GM12878 (cell line): Measurements from ENCODE around the gene C1orf35. TPM values are rescaled to one million over a fixed set of nuclear protein-coding genes. Genes with fewer than 3 reads are reported as not detected.
A peak's percentile ranks its signal among the peaks of the same experiment; 100 is the strongest.

Experiments used
- ATAC-seq: fragments of 200-7000 bp; cut with Tn5 transposase; 3 replicates; pipeline ENCODE4 v1.9.1; 2020; ENCODE audit warnings: mild to moderate bottlenecking, moderate library complexity
- BruUV-seq: library from RNA; stranded (reverse); fragments of 400-500 nt; replicated peaks from 2 replicates; lab custom pipeline; 2021; lab: Mats Ljungman, UMichigan
- CTCF ChIA-PET: fragments of 300-600 bp; sonication (Branson Sonifier 250); formaldehyde crosslinking; extraction: SDS; loops from one replicate; lab custom pipeline; 2021; ENCODE audit warnings: inconsistent platforms; lab: Yijun Ruan, JAX
- POLR2A ChIA-PET: fragments of 350-600 bp; formaldehyde crosslinking; extraction: SDS; loops from one replicate; lab custom pipeline; 2021; ENCODE audit warnings: inconsistent platforms; lab: Charles Lee
- RAD21 ChIA-PET: fragments of 300-600 bp; sonication (Branson Sonifier 250); formaldehyde crosslinking; loops from one replicate; lab custom pipeline; 2023; ENCODE audit warnings: antibody characterized with exemption; ENCODE audit not compliant: unreplicated experiment; lab: Charles Lee
- SMC1A ChIA-PET: fragments of 300-600 bp; sonication (Branson Sonifier 250); formaldehyde crosslinking; loops from one replicate; lab custom pipeline; 2023; ENCODE audit not compliant: unreplicated experiment, uncharacterized antibody; lab: Charles Lee
- DNase-seq: peaks from one replicate; pipeline ENCODE4 v3.0.0-alpha.2; 2011; ENCODE audit warnings: low read depth, low spot score
- FAIRE-seq: peaks from 3 replicates; lab custom pipeline; 2011; peaks lifted over from hg19 to GRCh38; lab: Jason Lieb, UNC
- H2AFZ ChIP-seq: 2 replicates; pipeline ENCODE4 v1.6.0; 2011; ENCODE audit warnings: low read depth, low read length, control low read depth; ENCODE audit not compliant: control insufficient read depth
- H3K27ac ChIP-seq: 2 replicates; pipeline ENCODE4 v1.5.1; 2011; ENCODE audit warnings: control low read depth; ENCODE audit not compliant: control insufficient read depth, insufficient read depth
- H3K27me3 ChIP-seq, 2 experiments: replicated peaks in 1 of 2; 2 replicates each; pipeline versions ENCODE4 v1.6.0 to v1.6.1; 2011; ENCODE audit warnings: low read length in 1 of 2; ENCODE audit not compliant: control insufficient read depth in 2 of 2, insufficient read depth in 2 of 2
- H3K36me3 ChIP-seq, 2 experiments: 2 replicates each; pipeline ENCODE4 v1.5.1; 2011; ENCODE audit warnings: low read length in 1 of 2; ENCODE audit not compliant: control insufficient read depth in 2 of 2, insufficient read depth in 2 of 2
- H3K4me1 ChIP-seq: 2 replicates; pipeline ENCODE4 v1.6.1; 2011; ENCODE audit warnings: mild to moderate bottlenecking, low read length, moderate library complexity, mixed read lengths; ENCODE audit not compliant: control insufficient read depth, insufficient read depth
- H3K4me2 ChIP-seq: 2 replicates; pipeline ENCODE4 v1.6.0; 2011; ENCODE audit warnings: control low read depth; ENCODE audit not compliant: control insufficient read depth, insufficient read depth
- H3K4me3 ChIP-seq: fragments of 200-600 bp; sonication (generic); 2 replicates; pipeline ENCODE4 v1.5.1; 2016
- H3K79me2 ChIP-seq: 2 replicates; pipeline ENCODE4 v1.6.0; 2011; ENCODE audit warnings: low read length; ENCODE audit not compliant: control insufficient read depth, insufficient read depth
- H3K9ac ChIP-seq: 2 replicates; pipeline ENCODE4 v1.8.0; 2011; ENCODE audit warnings: low read length, control low read depth, mixed read lengths; ENCODE audit not compliant: control insufficient read depth, insufficient read depth
- H3K9me3 ChIP-seq: replicated peaks from 3 replicates; pipeline ENCODE4 v1.5.1; 2011; ENCODE audit warnings: mild to moderate bottlenecking, low read length; ENCODE audit not compliant: control insufficient read depth, insufficient read depth
- H4K20me1 ChIP-seq: 2 replicates; pipeline ENCODE4 v1.6.0; 2011; ENCODE audit not compliant: control insufficient read depth, insufficient read depth
- TCF12 ChIP-seq: IDR thresholded peaks from 2 replicates; pipeline ENCODE4 v1.6.1; 2011; ENCODE audit warnings: low read depth, mild to moderate bottlenecking, low read length
- WGBS: methylation state at CpG from one replicate; pipeline ENCODE4 v1.1.6; 2016; ENCODE audit warnings: low lambda C conversion rate; ENCODE audit not compliant: insufficient replicate concordance, insufficient coverage; ENCODE audit errors: missing lambda C conversion rate; 5-methylcytosine and 5-hydroxymethylcytosine counted together
- in situ Hi-C: fragments of 300-500 bp; cut with MboI; formaldehyde crosslinking; loops from 9 replicates; pipeline ENCODE4 v1.14.3; 2018; ENCODE audit warnings: mixed read lengths
- intact Hi-C: fragments of 100-400 bp; cut with micrococcal nuclease; formaldehyde crosslinking; loops from one replicate; pipeline ENCODE4 v1.14.2; 2022; ENCODE audit not compliant: unreplicated experiment
- polyA plus RNA-seq, 11 experiments: library from polyadenylated mRNA; depleted of rRNA in 4 of 11; unstranded in 6 of 11; stranded (reverse) in 5 of 11; fragments of >200 nt; fragmentation: Nextera tagmentation in 4 of 11; fragmentation: Illumina TruSeq in 1 of 11; extraction: Ambion mirVana in 4 of 11; extraction: Trizol in 1 of 11; gene quantifications; 1 replicate in 1 of 11; 2 replicates in 10 of 11; pipeline versions ENCODE4 v1.2.1 to v1.2.3, GENCODE V29; 2011 to 2016; ENCODE audit warnings: inconsistent platforms in 2 of 11, missing spikeins in 2 of 11, low read depth in 1 of 11
- total RNA-seq, 4 experiments: library from RNA; depleted of rRNA in 3 of 4; stranded (reverse); fragments of >200 nt in 3 of 4; fragmentation: Illumina TruSeq in 1 of 4; extraction: Trizol in 1 of 4; gene quantifications; 2 replicates each; pipeline versions ENCODE4 v1.2.1 to v1.2.3, GENCODE V29; 2013 to 2021
- TF ChIP-seq, protein P1 (sequence below): fragments of 450-650 bp; IDR thresholded peaks from 2 replicates; pipeline ENCODE4 v1.6.1; 2014; ENCODE audit warnings: mild to moderate bottlenecking

Gene C1orf35
- total and polyA plus RNA-seq, 10 of the 15 experiments (the other 5 are each of a cell fraction or from before 2014, with no cell fraction given), result 2.5 to 27.0 (median 10.6) TPM

DNA sequence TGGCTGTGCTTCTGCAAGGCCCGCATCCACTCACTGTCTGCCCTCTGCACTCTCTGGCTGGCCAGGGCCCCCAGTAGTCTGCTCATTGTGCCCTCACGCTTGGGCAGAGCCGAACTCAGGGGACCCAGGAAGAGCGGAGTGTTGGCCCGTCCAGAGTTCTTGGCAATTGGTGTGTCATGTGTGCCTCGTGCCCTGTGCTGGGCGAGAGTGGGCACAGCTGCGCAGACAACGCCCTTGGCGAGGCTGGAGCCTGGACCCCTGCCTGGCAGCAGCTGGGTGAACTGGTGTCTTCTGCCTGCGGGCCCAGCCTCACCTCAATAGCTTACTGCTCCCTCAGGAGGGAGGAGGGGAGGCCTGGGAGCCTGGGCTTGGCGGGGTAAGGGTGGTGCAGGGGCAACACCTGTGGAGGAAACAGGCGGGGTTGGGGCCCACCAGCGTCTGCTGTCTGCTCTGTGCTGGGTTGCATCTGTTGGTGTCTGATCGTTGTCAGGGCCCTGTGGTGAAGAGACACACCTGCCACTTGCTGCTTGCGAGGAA is 39.1 kb upstream of the C1orf35 start:
- ChIA-PET SMC1A (interaction anchor here (1.0 kb wide), 1 partner anchor 334 kb away, joined by 3 read pairs; no protein-coding TSS in a partner anchor), RAD21 (no interaction called here), CTCF (interaction anchor here (0.8 to 2.4 kb wide), 2 partner anchors 12 to 23 kb away, joined by 3 to 18 read pairs; partner anchors contain the start of gene IBA57), POLR2A (interaction anchor here (0.5 to 5.6 kb wide), 2 partner anchors 24 to 189 kb away, joined by 3 to 43 read pairs; partner anchors contain the start of gene IBA57)
- Histone ChIP-seq H3K4me3 (peak overlapping the region; percentile 85), H3K27ac (peak overlapping the region; percentile 96; the same call in 1 of the 2 replicates), H3K9me3 (no peaks in the 10 kb centered on the region), H3K9ac (peak overlapping the region; percentile 95), H4K20me1 (peaks cover 6% of the 10 kb centered on the region; the same call in 1 of the 2 replicates), H3K27me3 (no peaks in the 10 kb centered on the region), H3K79me2 (peaks cover 56% of the 10 kb centered on the region), H3K4me2 (peak overlapping the region; percentile 86), H3K4me1 (peaks cover 17% of the 10 kb centered on the region), H2AFZ (no peak overlapping the region), H3K36me3 (peaks cover 4 to 8% of the 10 kb centered on the region in 2 experiments; a peak in 3 of 4 replicates)
- DNase-seq, result no peak
- in situ Hi-C loops, result no loop called here
- no peak for ATAC-seq
- FAIRE-seq, result no peak
- no TSS peak for BruUV-seq
- 71% methylated on average over 16 of the region's 16 CpGs for WGBS
- intact Hi-C loops, result no loop called here
- TF ChIP-seq, protein P1, sequence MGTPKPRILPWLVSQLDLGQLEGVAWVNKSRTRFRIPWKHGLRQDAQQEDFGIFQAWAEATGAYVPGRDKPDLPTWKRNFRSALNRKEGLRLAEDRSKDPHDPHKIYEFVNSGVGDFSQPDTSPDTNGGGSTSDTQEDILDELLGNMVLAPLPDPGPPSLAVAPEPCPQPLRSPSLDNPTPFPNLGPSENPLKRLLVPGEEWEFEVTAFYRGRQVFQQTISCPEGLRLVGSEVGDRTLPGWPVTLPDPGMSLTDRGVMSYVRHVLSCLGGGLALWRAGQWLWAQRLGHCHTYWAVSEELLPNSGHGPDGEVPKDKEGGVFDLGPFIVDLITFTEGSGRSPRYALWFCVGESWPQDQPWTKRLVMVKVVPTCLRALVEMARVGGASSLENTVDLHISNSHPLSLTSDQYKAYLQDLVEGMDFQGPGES, result no peak
- 0 out of 2 replicates have a peak, but pooled peaks have one; percentile 17 for TF ChIP-seq TCF12
